PC-3 (cell line): Measurements from ENCODE around the gene SPARC. TPM values are rescaled to one million over a fixed set of nuclear protein-coding genes. Genes with fewer than 3 reads are reported as not detected.

Experiments
- ATAC-seq: fragments of 200-7000 bp; cut with Tn5 transposase; 2 replicates; pipeline ENCODE4 v1.9.1; 2020; ENCODE audit warnings: mild to moderate bottlenecking, moderate library complexity
- BruUV-seq: library from RNA; stranded (reverse); fragments of 400-500 nt; replicated peaks from 2 replicates; lab custom pipeline; 2021; lab: Mats Ljungman, UMichigan
- CTCF ChIA-PET: fragments of 300-600 bp; sonication (Branson Sonifier 250); formaldehyde crosslinking; loops from one replicate; lab custom pipeline; 2022; ENCODE audit warnings: antibody characterized with exemption; lab: Charles Lee
- POLR2A ChIA-PET: fragments of 300-600 bp; sonication (Branson Sonifier 250); formaldehyde crosslinking; loops from one replicate; lab custom pipeline; 2022; ENCODE audit warnings: antibody characterized with exemption; ENCODE audit not compliant: unreplicated experiment; lab: Charles Lee
- DNase-seq: peaks from one replicate; pipeline ENCODE4 v3.0.0-alpha.2; 2015
- H2AFZ ChIP-seq: fragments of 300-600 bp; sonication (generic); 2 replicates; pipeline ENCODE4 v1.6.0; 2016; ENCODE audit warnings: antibody characterized with exemption, low read length
- H3F3A ChIP-seq: fragments of 300-600 bp; sonication (generic); one replicate; pipeline ENCODE4 v1.6.0; 2017; ENCODE audit warnings: antibody characterized with exemption, low read length, control low read depth, mild to moderate bottlenecking; ENCODE audit not compliant: unreplicated experiment
- H3K27ac ChIP-seq: fragments of 300-600 bp; sonication (generic); 2 replicates; pipeline ENCODE4 v1.5.1; 2016; ENCODE audit warnings: mild to moderate bottlenecking, low read length
- H3K27me3 ChIP-seq: fragments of 300-600 bp; sonication (generic); 2 replicates; pipeline ENCODE4 v1.6.1; 2016; ENCODE audit warnings: low read length, mixed read lengths
- H3K36me3 ChIP-seq: fragments of 300-600 bp; sonication (generic); 2 replicates; pipeline ENCODE4 v1.6.1; 2016; ENCODE audit warnings: low read depth, mixed run types, low read length, mixed read lengths
- H3K4me1 ChIP-seq: fragments of 300-600 bp; sonication (generic); 2 replicates; pipeline ENCODE4 v1.5.1; 2016; ENCODE audit warnings: low read length; ENCODE audit not compliant: insufficient read depth
- H3K4me2 ChIP-seq: fragments of 300-600 bp; sonication (generic); 2 replicates; pipeline ENCODE4 v1.6.0; 2016; ENCODE audit warnings: low read length
- H3K4me3 ChIP-seq: fragments of 300-600 bp; sonication (generic); 2 replicates; pipeline ENCODE4 v1.5.1; 2016; ENCODE audit warnings: mild to moderate bottlenecking, low read length, mixed read lengths
- H3K79me2 ChIP-seq: fragments of 300-600 bp; sonication (generic); 2 replicates; pipeline ENCODE4 v1.6.1; 2017; ENCODE audit warnings: low read length, mixed read lengths
- H3K9ac ChIP-seq: fragments of 300-600 bp; sonication (generic); 2 replicates; pipeline ENCODE4 v1.6.0; 2016; ENCODE audit warnings: mild to moderate bottlenecking, low read length
- H3K9me2 ChIP-seq: fragments of 300-600 bp; sonication (generic); replicated peaks from 2 replicates; pipeline ENCODE4 v1.6.1; 2016; ENCODE audit warnings: mixed run types, low read length, mixed read lengths
- H3K9me3 ChIP-seq: fragments of 300-600 bp; sonication (generic); 2 replicates; pipeline ENCODE4 v1.6.1; 2016; ENCODE audit warnings: low read length, mixed read lengths
- H4K20me1 ChIP-seq: fragments of 300-600 bp; sonication (generic); 2 replicates; pipeline ENCODE4 v1.6.1; 2016; ENCODE audit warnings: low read length, mixed read lengths
- CTCF ChIP-seq: fragments of 300-600 bp; sonication (generic); conservative IDR thresholded peaks from 2 replicates; pipeline ENCODE4 v1.5.1; 2017; ENCODE audit warnings: antibody characterized with exemption, low read depth, mild to moderate bottlenecking, low read length
- EZH2 ChIP-seq: fragments of 300-600 bp; sonication (generic); IDR thresholded peaks from one replicate; pipeline ENCODE4 v1.6.1; 2017; ENCODE audit warnings: antibody characterized with exemption, mild to moderate bottlenecking, low read length; ENCODE audit not compliant: unreplicated experiment
- EZH2phosphoT487 ChIP-seq: fragments of 300-600 bp; sonication (generic); IDR thresholded peaks from 2 replicates; pipeline ENCODE4 v1.6.1; 2018; ENCODE audit warnings: mild to moderate bottlenecking, antibody characterized with exemption, low read length, borderline replicate concordance
- intact Hi-C: fragments of 100-400 bp; cut with micrococcal nuclease; formaldehyde crosslinking; loops from 2 replicates; pipeline ENCODE4 v1.9.0; 2023
- total RNA-seq: library from RNA; depleted of rRNA; stranded (reverse); fragments of >200 nt; gene quantifications from 2 replicates; pipeline ENCODE4 v1.2.3, GENCODE V29; 2014

The SPARC gene
- total RNA-seq, 1 experiment from 2014 or later = 2.7 TPM

DNA sequence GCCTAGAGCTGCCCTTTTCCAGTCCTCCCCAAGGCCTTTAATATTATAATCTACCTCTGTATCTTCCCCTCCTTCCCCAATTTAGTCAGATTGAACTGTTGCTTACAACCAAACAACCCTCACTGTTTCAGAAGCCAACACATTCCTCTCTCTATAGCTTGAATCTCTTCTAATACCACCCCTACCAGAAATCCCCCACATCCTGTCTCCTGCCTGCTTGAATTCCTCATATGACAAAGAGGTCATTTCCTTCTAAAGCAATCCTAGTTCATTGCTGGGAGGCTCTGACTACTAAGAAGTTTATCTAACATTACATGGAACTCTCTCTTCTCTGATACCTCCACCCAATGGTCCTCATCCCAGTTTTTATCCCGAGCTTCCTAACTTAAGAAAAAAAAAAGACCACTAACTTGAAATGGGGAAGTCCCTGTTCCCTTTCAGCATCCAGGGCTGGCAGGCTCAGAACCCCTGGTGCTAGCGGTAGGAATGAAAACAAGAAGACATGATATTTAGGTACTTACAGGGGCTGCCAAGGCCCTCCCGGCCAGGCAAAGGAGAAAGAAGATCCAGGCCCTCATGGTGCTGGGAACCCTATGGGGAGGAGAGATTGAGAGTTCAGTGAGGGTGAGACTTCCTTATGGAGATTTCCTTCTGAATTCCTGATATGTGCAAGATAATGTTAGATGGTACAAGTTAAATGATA is 11.0 kb downstream of the SPARC start:
- no peaks in the 10 kb centered on the region for H3K9me3 ChIP-seq
- no peak overlapping the region for H3K9ac ChIP-seq
- H3K4me2 ChIP-seq = no peak overlapping the region
- no peak; the same call in 1 of the 2 replicates for ATAC-seq
- no peaks in the 10 kb centered on the region for H3F3A ChIP-seq
- peaks cover 29% of the 10 kb centered on the region for H3K4me1 ChIP-seq
- no peak for DNase-seq
- no peak overlapping the region for H2AFZ ChIP-seq
- no peaks in the 10 kb centered on the region for H3K79me2 ChIP-seq
- H3K4me3 ChIP-seq = no peak overlapping the region
- H3K36me3 ChIP-seq = no peaks in the 10 kb centered on the region
- no peak overlapping the region for H3K27ac ChIP-seq
- intact Hi-C loops = loop anchor here (1.0 kb wide), 1 partner anchor 65 kb away; no protein-coding TSS in a partner anchor
- POLR2A ChIA-PET = no interaction called here
- H3K9me2 ChIP-seq = no peaks in the 10 kb centered on the region
- no peak for TF ChIP-seq EZH2phosphoT487
- no peak for TF ChIP-seq EZH2
- TF ChIP-seq CTCF = no peak
- BruUV-seq = TSS peak; percentile 93
- no peaks in the 10 kb centered on the region for H3K27me3 ChIP-seq
- CTCF ChIA-PET = no interaction called here
- no peaks in the 10 kb centered on the region for H4K20me1 ChIP-seq

GRCh38 chr5:151674626-151675610 is 11.8 kb downstream of the SPARC start:
- Histone ChIP-seq H3K27me3 (no peaks in the 10 kb centered on the region), H3K4me2 (no peak overlapping the region), H2AFZ (no peak overlapping the region), H3K9ac (no peak overlapping the region), H3K9me2 (no peaks in the 10 kb centered on the region), H3K9me3 (no peaks in the 10 kb centered on the region), H4K20me1 (no peaks in the 10 kb centered on the region), H3K4me1 (peaks cover 29% of the 10 kb centered on the region), H3K4me3 (no peak overlapping the region), H3K79me2 (no peaks in the 10 kb centered on the region), H3K27ac (no peak overlapping the region), H3F3A (no peaks in the 10 kb centered on the region), H3K36me3 (no peaks in the 10 kb centered on the region)
- DNase-seq = no peak
- POLR2A ChIA-PET = interaction anchor here (0.6 kb wide), 1 partner anchor 323 kb away, joined by 3 read pairs; no protein-coding TSS in a partner anchor
- CTCF ChIA-PET = interaction anchor here (0.6 kb wide), 1 partner anchor 12 kb away, joined by 4 read pairs; no protein-coding TSS in a partner anchor
- intact Hi-C loops = no loop called here
- TF ChIP-seq EZH2phosphoT487 = no peak
- no peak for TF ChIP-seq CTCF
- no peak for TF ChIP-seq EZH2
- no peak for ATAC-seq
- BruUV-seq = no TSS peak
